H9 (cell line): ENCODE data around the gene AVEN. TPM values are rescaled to one million over a fixed set of nuclear protein-coding genes. Genes with fewer than 3 reads are reported as not detected.

Source experiments
- DNase-seq: peaks from one replicate; pipeline ENCODE4 v3.0.0-alpha.2; 2017
- H2AFZ ChIP-seq: one replicate; pipeline ENCODE4 v1.6.1; 2013; ENCODE audit warnings: mild to moderate bottlenecking, low read length, control low read depth, moderate library complexity
- H2AK5ac ChIP-seq: 2 replicates; pipeline ENCODE4 v1.6.1; 2013; ENCODE audit warnings: low read length, control low read depth, mixed read lengths; ENCODE audit not compliant: insufficient read length
- H2BK120ac ChIP-seq: one replicate; pipeline ENCODE4 v1.6.1; 2013; ENCODE audit warnings: low read depth, mild to moderate bottlenecking, low read length, control low read depth, inconsistent platforms; ENCODE audit not compliant: poor library complexity, severe bottlenecking
- H2BK12ac ChIP-seq: 2 replicates; pipeline ENCODE4 v1.6.1; 2013; ENCODE audit warnings: low read length, control low read depth, mixed read lengths, low read depth; ENCODE audit not compliant: insufficient read length
- H2BK15ac ChIP-seq: 2 replicates; pipeline ENCODE4 v1.6.1; 2013; ENCODE audit warnings: low read depth, low read length, control low read depth
- H2BK20ac ChIP-seq: one replicate; pipeline ENCODE4 v1.6.1; 2013; ENCODE audit warnings: low read depth, mild to moderate bottlenecking, low read length, control low read depth, inconsistent platforms; ENCODE audit not compliant: poor library complexity, severe bottlenecking
- H2BK5ac ChIP-seq: 2 replicates; pipeline ENCODE4 v1.6.1; 2013; ENCODE audit warnings: low read length, control low read depth, mixed read lengths; ENCODE audit not compliant: insufficient read length
- H3K14ac ChIP-seq: 2 replicates; pipeline ENCODE4 v1.6.1; 2013; ENCODE audit warnings: low read length, control low read depth; ENCODE audit not compliant: insufficient read depth
- H3K18ac ChIP-seq: 2 replicates; pipeline ENCODE4 v1.6.1; 2013; ENCODE audit warnings: low read depth, mild to moderate bottlenecking, mixed read lengths, low read length, control low read depth; ENCODE audit not compliant: insufficient read length
- H3K23ac ChIP-seq: 2 replicates; pipeline ENCODE4 v1.6.1; 2013; ENCODE audit warnings: low read length, control low read depth, mixed read lengths, low read depth; ENCODE audit not compliant: insufficient read length
- H3K23me2 ChIP-seq: 2 replicates; pipeline ENCODE4 v1.6.1; 2013; ENCODE audit warnings: low read depth, mild to moderate bottlenecking, mixed read lengths, low read length, control low read depth; ENCODE audit not compliant: insufficient read length, poor library complexity, severe bottlenecking
- H3K27ac ChIP-seq: 2 replicates; pipeline ENCODE4 v1.5.1; 2013; ENCODE audit warnings: low read length, control low read depth, mixed read lengths, low read depth; ENCODE audit not compliant: insufficient read length
- H3K27me3 ChIP-seq: 2 replicates; pipeline ENCODE4 v1.6.1; 2013; ENCODE audit warnings: low read length, control low read depth, inconsistent platforms; ENCODE audit not compliant: insufficient read depth
- H3K4ac ChIP-seq: 2 replicates; pipeline ENCODE4 v1.6.1; 2013; ENCODE audit warnings: low read depth, mild to moderate bottlenecking, control low read depth, inconsistent platforms, low read length, moderate library complexity
- H3K4me1 ChIP-seq: 2 replicates; pipeline ENCODE4 v1.6.1; 2013; ENCODE audit warnings: low read length, control low read depth, inconsistent platforms; ENCODE audit not compliant: insufficient read depth
- H3K4me2 ChIP-seq: 2 replicates; pipeline ENCODE4 v1.6.1; 2013; ENCODE audit warnings: low read length, control low read depth, mixed read lengths; ENCODE audit not compliant: insufficient read length, insufficient read depth
- H3K56ac ChIP-seq: 2 replicates; pipeline ENCODE4 v1.6.1; 2013; ENCODE audit warnings: low read depth, mild to moderate bottlenecking, mixed read lengths, low read length, control low read depth; ENCODE audit not compliant: insufficient read length
- H3K79me1 ChIP-seq: 2 replicates; pipeline ENCODE4 v1.6.1; 2013; ENCODE audit warnings: low read depth, mild to moderate bottlenecking, moderate library complexity, low read length, control low read depth, inconsistent platforms; ENCODE audit not compliant: insufficient read depth, poor library complexity, severe bottlenecking
- H3K79me2 ChIP-seq: 2 replicates; pipeline ENCODE4 v1.6.1; 2013; ENCODE audit warnings: low read length, control low read depth, inconsistent platforms; ENCODE audit not compliant: insufficient read depth
- H3K9ac ChIP-seq: 2 replicates; pipeline ENCODE4 v1.6.1; 2013; ENCODE audit warnings: low read length, control low read depth, mixed read lengths; ENCODE audit not compliant: insufficient read length; ENCODE audit errors: extremely low read depth
- H3K9me3 ChIP-seq: one replicate; pipeline ENCODE4 v1.6.1; 2013; ENCODE audit warnings: low read depth, low read length, inconsistent platforms; ENCODE audit not compliant: control insufficient read depth
- H3T11ph ChIP-seq: one replicate; pipeline ENCODE4 v1.6.1; 2013; ENCODE audit warnings: mild to moderate bottlenecking, low read length, control low read depth, inconsistent platforms
- H4K20me1 ChIP-seq: one replicate; pipeline ENCODE4 v1.6.1; 2013; ENCODE audit not compliant: control insufficient read depth, insufficient read length, insufficient read depth
- H4K5ac ChIP-seq: 2 replicates; pipeline ENCODE4 v1.6.1; 2013; ENCODE audit warnings: low read depth, mild to moderate bottlenecking, mixed read lengths, low read length, control low read depth; ENCODE audit not compliant: insufficient read length
- H4K8ac ChIP-seq: replicated peaks from 2 replicates; pipeline ENCODE4 v1.6.1; 2013; ENCODE audit warnings: low read length, control low read depth, mixed read lengths, low read depth; ENCODE audit not compliant: insufficient read length
- H4K91ac ChIP-seq: 2 replicates; pipeline ENCODE4 v1.6.1; 2013; ENCODE audit warnings: low read depth, mild to moderate bottlenecking, moderate library complexity, mixed read lengths, low read length, control low read depth; ENCODE audit not compliant: insufficient read length
- H3K27ac Mint-ChIP-seq, 3 experiments: 2 replicates in 2 of 3; 3 replicates in 1 of 3; pipeline ENCODE4 v1.8.0; 2020 to 2021; ENCODE audit warnings: mixed read lengths in 3 of 3, mild to moderate bottlenecking in 1 of 3, moderate library complexity in 1 of 3
- H3K27me3 Mint-ChIP-seq: 2 replicates; pipeline ENCODE4 v1.8.0; 2021; ENCODE audit warnings: low read depth, mild to moderate bottlenecking, moderate library complexity, mixed read lengths
- H3K36me3 Mint-ChIP-seq, 3 experiments: 2 replicates in 2 of 3; 3 replicates in 1 of 3; pipeline ENCODE4 v1.8.0; 2020 to 2021; ENCODE audit warnings: low read depth in 3 of 3, mixed read lengths in 3 of 3; ENCODE audit not compliant: insufficient read depth in 1 of 3
- H3K4me1 Mint-ChIP-seq, 2 experiments: 2 replicates each; pipeline ENCODE4 v1.8.0; 2020; ENCODE audit warnings: mixed read lengths in 2 of 2
- H3K4me3 Mint-ChIP-seq, 2 experiments: 2 replicates in 1 of 2; 3 replicates in 1 of 2; pipeline ENCODE4 v1.8.0; 2020 to 2021; ENCODE audit warnings: mild to moderate bottlenecking in 2 of 2, mixed read lengths in 2 of 2, moderate library complexity in 1 of 2
- H3K9me3 Mint-ChIP-seq, 2 experiments: 2 replicates in 1 of 2; 3 replicates in 1 of 2; pipeline ENCODE4 v1.8.0; 2020; ENCODE audit warnings: mild to moderate bottlenecking in 2 of 2, mixed read lengths in 2 of 2, moderate library complexity in 1 of 2
- CTCF ChIP-seq: fragments of 200-600 bp; sonication (generic); conservative IDR thresholded peaks from 3 replicates; pipeline ENCODE4 v1.8.0; 2021; ENCODE audit warnings: antibody characterized with exemption, mild to moderate bottlenecking
- WGBS: extraction: QIAGEN DNeasy Blood & Tissue Kit; methylation state at CpG from one replicate; pipeline ENCODE4 v1.1.7; 2013; ENCODE audit warnings: missing lambda C conversion rate, low lambda C conversion rate, mixed read lengths; ENCODE audit not compliant: insufficient read length; ENCODE audit errors: extremely low coverage; 5-methylcytosine and 5-hydroxymethylcytosine counted together
- total RNA-seq: library from RNA; stranded (reverse); gene quantifications from 2 replicates; pipeline ENCODE4 v1.2.1, GENCODE V29; 2021

The AVEN gene
- total RNA-seq, 1 experiment from 2014 or later, result 16.1 TPM

GRCh38 chr15:33982516-33982915 lies 56.5 kb downstream of the AVEN start:
- Histone ChIP-seq H3K79me2 (no peaks in the 10 kb centered on the region), H3K56ac (no peak overlapping the region), H2BK20ac (no peak overlapping the region), H3K9ac (no peak overlapping the region), H3K27me3 (no peaks in the 10 kb centered on the region), H3K14ac (no peak overlapping the region), H3K27ac (no peak overlapping the region), H3K23me2 (no peaks in the 10 kb centered on the region), H2BK15ac (no peak overlapping the region), H3K79me1 (no peaks in the 10 kb centered on the region), H2AFZ (no peak overlapping the region), H3K4me2 (no peak overlapping the region), H2AK5ac (no peak overlapping the region), H4K5ac (no peak overlapping the region), H2BK12ac (no peak overlapping the region), H4K91ac (no peak overlapping the region), H2BK5ac (no peak overlapping the region), H3T11ph (no peak overlapping the region), H3K4me1 (no peaks in the 10 kb centered on the region), H3K23ac (no peak overlapping the region), H4K8ac (no peak overlapping the region), H4K20me1 (no peaks in the 10 kb centered on the region), H2BK120ac (no peak overlapping the region), H3K9me3 (no peaks in the 10 kb centered on the region), H3K4ac (no peak overlapping the region), H3K18ac (no peak overlapping the region)
- WGBS, result no CpG with 5 or more reads among the region's 1 CpG
- Mint-ChIP-seq H3K27me3 (no peaks in the 10 kb centered on the region), H3K4me3 (no peak overlapping the region), H3K36me3 (no peaks in the 10 kb centered on the region; a peak in 1 of 7 replicates), H3K9me3 (no peaks in the 10 kb centered on the region), H3K27ac (0 out of 7 replicates have a peak overlapping the region, but pooled peaks of 1 of the 3 experiments have one; percentile 17), H3K4me1 (peaks cover 9 to 16% of the 10 kb centered on the region in 2 experiments)
- no peak for TF ChIP-seq CTCF
- DNase-seq, result no peak
